H1 (cell line): Measurements from ENCODE around the gene APOBEC3F. TPM values are rescaled to one million over a fixed set of nuclear protein-coding genes. Genes with fewer than 3 reads are reported as not detected.
A peak's percentile ranks its signal among the peaks of the same experiment; 100 is the strongest.

Experiments used
- CTCF ChIA-PET: fragments of 300-600 bp; sonication (Branson Sonifier 250); formaldehyde crosslinking; loops from one replicate; lab custom pipeline; 2021; ENCODE audit not compliant: partially characterized antibody; lab: Charles Lee
- POLR2A ChIA-PET: fragments of 300-600 bp; sonication (Branson Sonifier 250); formaldehyde crosslinking; loops from one replicate; lab custom pipeline; 2021; ENCODE audit warnings: inconsistent platforms; ENCODE audit not compliant: partially characterized antibody; lab: Charles Lee
- DNase-seq, 2 experiments: peaks; one replicate each; pipeline versions ENCODE4 v3.0.0 to v3.0.0-alpha.2; 2010 to 2022; ENCODE audit warnings: low spot score in 2 of 2, low read depth in 1 of 2, mixed read lengths in 1 of 2
- FAIRE-seq: peaks from 2 replicates; lab custom pipeline; 2011; peaks lifted over from hg19 to GRCh38; lab: Jason Lieb, UNC
- H2AFZ ChIP-seq: 2 replicates; pipeline ENCODE4 v1.8.1; 2012; ENCODE audit warnings: low read length, inconsistent platforms
- H2AK5ac ChIP-seq: 2 replicates; pipeline ENCODE4 v1.6.1; 2013; ENCODE audit warnings: low read depth, low read length
- H2BK120ac ChIP-seq: replicated peaks from 2 replicates; pipeline ENCODE3; 2013; ENCODE audit warnings: low read depth, low read length, inconsistent platforms
- H2BK12ac ChIP-seq: 2 replicates; pipeline ENCODE4 v1.6.1; 2013; ENCODE audit warnings: low read depth, low read length
- H2BK15ac ChIP-seq: 2 replicates; pipeline ENCODE4 v1.6.1; 2013; ENCODE audit warnings: low read length
- H2BK20ac ChIP-seq: 2 replicates; pipeline ENCODE4 v1.6.1; 2013; ENCODE audit warnings: low read length
- H2BK5ac ChIP-seq: 2 replicates; pipeline ENCODE4 v1.6.1; 2013; ENCODE audit warnings: low read depth, low read length
- H3K14ac ChIP-seq: 2 replicates; pipeline ENCODE4 v1.6.1; 2013; ENCODE audit warnings: inconsistent platforms; ENCODE audit not compliant: insufficient read length
- H3K18ac ChIP-seq: 2 replicates; pipeline ENCODE4 v1.6.1; 2013; ENCODE audit warnings: low read length; ENCODE audit errors: extremely low read depth
- H3K23ac ChIP-seq: 2 replicates; pipeline ENCODE4 v1.6.1; 2013; ENCODE audit warnings: inconsistent platforms; ENCODE audit not compliant: insufficient read length
- H3K23me2 ChIP-seq: 2 replicates; pipeline ENCODE4 v1.6.1; 2013; ENCODE audit warnings: low read depth, low read length
- H3K27ac ChIP-seq: 2 replicates; pipeline ENCODE4 v1.6.1; 2011; ENCODE audit warnings: low read depth, low read length, inconsistent platforms
- H3K27me3 ChIP-seq, 4 experiments: replicated peaks in 1 of 4; 1 replicate in 1 of 4; 2 replicates in 3 of 4; pipeline versions ENCODE4 v1.6.1 to v1.8.1; 2011 to 2013; ENCODE audit warnings: low read length in 3 of 4, mild to moderate bottlenecking in 3 of 4, inconsistent platforms in 2 of 4, mixed read lengths in 2 of 4, moderate library complexity in 1 of 4; ENCODE audit not compliant: control insufficient read depth in 3 of 4, insufficient read depth in 3 of 4; ENCODE audit errors: extremely low read depth in 1 of 4
- H3K36me3 ChIP-seq, 4 experiments: 2 replicates each; pipeline versions ENCODE4 v1.6.1 to v1.8.1; 2011 to 2013; ENCODE audit warnings: mild to moderate bottlenecking in 4 of 4, low read length in 3 of 4, moderate library complexity in 2 of 4, control low read depth in 1 of 4, inconsistent platforms in 1 of 4; ENCODE audit not compliant: insufficient read depth in 4 of 4, control insufficient read depth in 2 of 4
- H3K4ac ChIP-seq: replicated peaks from 2 replicates; pipeline ENCODE3; 2013; ENCODE audit warnings: low read length, low read depth, mixed read lengths, inconsistent platforms; ENCODE audit not compliant: insufficient read length
- H3K4me1 ChIP-seq, 4 experiments: replicated peaks in 1 of 4; 1 replicate in 1 of 4; 2 replicates in 3 of 4; pipeline versions ENCODE4 v1.6.1 to v1.8.1; 2011 to 2013; ENCODE audit warnings: low read length in 3 of 4, inconsistent platforms in 2 of 4, mixed read lengths in 1 of 4; ENCODE audit not compliant: insufficient read depth in 4 of 4, control insufficient read depth in 3 of 4
- H3K4me2 ChIP-seq, 2 experiments: 2 replicates each; pipeline versions ENCODE4 v1.6.1 to v1.8.1; 2011 to 2013; ENCODE audit warnings: low read depth in 2 of 2, low read length in 2 of 2, control low read depth in 1 of 2, inconsistent platforms in 1 of 2, mild to moderate bottlenecking in 1 of 2; ENCODE audit not compliant: insufficient read depth in 1 of 2
- H3K4me3 ChIP-seq, 4 experiments: fragments of 200-600, 300-600 bp in 1 of 4; sonication (generic), shearing (Covaris generic), sonication (Bioruptor Twin) in 1 of 4; 2 replicates each; pipeline versions ENCODE4 v1.5.1 to v1.8.1; 2011 to 2016; ENCODE audit warnings: low read length in 4 of 4, low read depth in 3 of 4, control low read depth in 2 of 4, inconsistent platforms in 2 of 4, mild to moderate bottlenecking in 2 of 4, mixed read lengths in 1 of 4, moderate library complexity in 1 of 4; ENCODE audit not compliant: insufficient read depth in 2 of 4; ENCODE audit errors: extremely low read depth in 1 of 4
- H3K56ac ChIP-seq: replicated peaks from 2 replicates; pipeline ENCODE3; 2013; ENCODE audit warnings: low read depth, mild to moderate bottlenecking, mixed read lengths, low read length, inconsistent platforms; ENCODE audit not compliant: insufficient read length
- H3K79me1 ChIP-seq: 2 replicates; pipeline ENCODE4 v1.6.1; 2013; ENCODE audit warnings: low read depth, low read length, control low read depth
- H3K79me2 ChIP-seq, 2 experiments: 2 replicates each; pipeline versions ENCODE4 v1.6.1 to v1.8.1; 2012 to 2013; ENCODE audit warnings: low read length in 2 of 2, mild to moderate bottlenecking in 2 of 2, inconsistent platforms in 1 of 2; ENCODE audit not compliant: insufficient read depth in 2 of 2, control insufficient read depth in 1 of 2
- H3K9ac ChIP-seq, 4 experiments: replicated peaks in 1 of 4; 1 replicate in 1 of 4; 2 replicates in 3 of 4; pipeline versions ENCODE4 v1.6.1 to v1.8.1; 2011 to 2013; ENCODE audit warnings: low read depth in 3 of 4, low read length in 3 of 4, control low read depth in 2 of 4, mild to moderate bottlenecking in 2 of 4, moderate library complexity in 2 of 4, inconsistent platforms in 1 of 4; ENCODE audit errors: extremely low read depth in 1 of 4
- H3K9me3 ChIP-seq, 2 experiments: 2 replicates each; pipeline versions ENCODE4 v1.6.1 to v1.8.1; 2012 to 2013; ENCODE audit warnings: mild to moderate bottlenecking in 2 of 2, moderate library complexity in 2 of 2, control low read depth in 1 of 2, inconsistent platforms in 1 of 2, low read depth in 1 of 2, low read length in 1 of 2, mixed read lengths in 1 of 2; ENCODE audit not compliant: insufficient read depth in 2 of 2
- H4K20me1 ChIP-seq, 2 experiments: replicated peaks in 1 of 2; 2 replicates each; pipeline versions ENCODE3 to v1.8.1; 2011 to 2013; ENCODE audit warnings: inconsistent platforms in 2 of 2, low read length in 2 of 2, mild to moderate bottlenecking in 1 of 2; ENCODE audit not compliant: insufficient read depth in 2 of 2, control insufficient read depth in 1 of 2
- H4K5ac ChIP-seq: 2 replicates; pipeline ENCODE4 v1.6.1; 2013; ENCODE audit warnings: low read length, low read depth, mixed read lengths, inconsistent platforms; ENCODE audit not compliant: insufficient read length
- H4K8ac ChIP-seq: 2 replicates; pipeline ENCODE4 v1.8.0; 2013; ENCODE audit warnings: mild to moderate bottlenecking, moderate library complexity, low read length, inconsistent platforms; ENCODE audit not compliant: insufficient read depth; ENCODE audit errors: extremely low read depth
- H4K91ac ChIP-seq: replicated peaks from 2 replicates; pipeline ENCODE3; 2013; ENCODE audit warnings: low read length, mixed read lengths, inconsistent platforms; ENCODE audit not compliant: insufficient read length
- CBX8 ChIP-seq: fragments of 300-800, 300-1000 bp; sonication (generic); IDR thresholded peaks from 2 replicates; pipeline ENCODE4 v1.7.1; 2016; ENCODE audit warnings: low read depth, low read length, borderline replicate concordance
- KDM1A ChIP-seq: fragments of 200-600, 300-600 bp; sonication (generic); IDR thresholded peaks from 2 replicates; pipeline ENCODE4 v1.7.1; 2016; ENCODE audit warnings: mild to moderate bottlenecking, low read length, borderline replicate concordance
- NANOG ChIP-seq: IDR thresholded peaks from 2 replicates; pipeline ENCODE4 v1.6.1; 2011; ENCODE audit warnings: low read length, low read depth, mild to moderate bottlenecking, inconsistent platforms; ENCODE audit not compliant: insufficient read depth, poor library complexity, severe bottlenecking
- NRF1 ChIP-seq: IDR thresholded peaks from 2 replicates; pipeline ENCODE4 v1.6.1; 2011; ENCODE audit warnings: mild to moderate bottlenecking, low read depth, low read length, improper control_type of control experiment
- RNF2 ChIP-seq: fragments of 200-900, 300-1000 bp; sonication (generic); IDR thresholded peaks from 2 replicates; pipeline ENCODE4 v1.7.1; 2016; ENCODE audit warnings: borderline replicate concordance, low read depth, mild to moderate bottlenecking, antibody characterized with exemption, low read length; ENCODE audit not compliant: poor library complexity, severe bottlenecking; ENCODE audit errors: missing control alignments
- SP2 ChIP-seq: IDR thresholded peaks from 2 replicates; pipeline ENCODE4 v1.6.1; 2012; ENCODE audit warnings: mild to moderate bottlenecking, low read length, inconsistent platforms
- TBP ChIP-seq: IDR thresholded peaks from 2 replicates; pipeline ENCODE4 v1.6.1; 2011; ENCODE audit warnings: low read depth, low read length, improper control_type of control experiment
- YY1 ChIP-seq: IDR thresholded peaks from 2 replicates; pipeline ENCODE4 v1.6.1; 2011; ENCODE audit warnings: low read depth, mild to moderate bottlenecking, low read length
- WGBS, 2 experiments: shearing (Covaris generic) in 1 of 2; methylation state at CpG; one replicate each; pipeline versions ENCODE4 v1.1.6 to v1.1.7; 2013 to 2015; ENCODE audit warnings: low lambda C conversion rate in 2 of 2, mixed read lengths in 2 of 2, inconsistent platforms in 1 of 2, low coverage in 1 of 2, missing lambda C conversion rate in 1 of 2; ENCODE audit not compliant: insufficient replicate concordance in 2 of 2, insufficient coverage in 1 of 2, insufficient read length in 1 of 2; ENCODE audit errors: extremely low coverage in 1 of 2, missing lambda C conversion rate in 1 of 2; 5-methylcytosine and 5-hydroxymethylcytosine counted together
- polyA plus RNA-seq, 7 experiments: library from polyadenylated mRNA; depleted of rRNA in 3 of 7; stranded (reverse) in 5 of 7; unstranded in 2 of 7; fragments of >200 nt in 5 of 7; fragments of 200-250 nt in 2 of 7; gene quantifications; 1 replicate in 5 of 7; 2 replicates in 1 of 7; 4 replicates in 1 of 7; pipeline versions ENCODE4 v1.2.1 to v1.2.3, GENCODE V29; 2011 to 2013; ENCODE audit warnings: missing spikeins in 2 of 7, mixed read lengths in 2 of 7
- total RNA-seq: library from RNA; stranded (reverse); fragmentation: NEBNext Ultra II Directional; extraction: Animal tissue kit (Norgen Biotek cat#: 25700); gene quantifications from 2 replicates; pipeline ENCODE4 v1.2.1, GENCODE V29; 2021

Gene APOBEC3F
- total and polyA plus RNA-seq, 2 of the 8 experiments (the other 6 are each of a cell fraction or from before 2014, with no cell fraction given), result 4.0 to 7.3 TPM

GRCh38 chr22:38996105-38996504 is 44.6 kb upstream of the APOBEC3F start:
- no peaks in the 10 kb centered on the region; a peak in 1 of 7 replicates for H3K27me3 ChIP-seq
- H3K23me2 ChIP-seq, result no peaks in the 10 kb centered on the region; the same call in 1 of the 2 replicates
- H2BK15ac ChIP-seq, result no peak overlapping the region
- no peak overlapping the region for H2BK120ac ChIP-seq
- no peak overlapping the region for H2AK5ac ChIP-seq
- no peak overlapping the region for H2BK5ac ChIP-seq
- FAIRE-seq (no peak), DNase-seq (no peak)
- no peak overlapping the region for H4K8ac ChIP-seq
- no peak overlapping the region for H3K56ac ChIP-seq
- H3K4me3 ChIP-seq, result no peak overlapping the region
- H2BK12ac ChIP-seq, result no peak overlapping the region
- peak overlapping the region; percentile 15 for H4K91ac ChIP-seq
- 98% methylated on average over 6 of the region's 6 CpGs; no CpG with 5 or more reads in 1 of the 2 experiments for WGBS, 2 experiments
- H2BK20ac ChIP-seq, result no peak overlapping the region
- CTCF ChIA-PET, result interaction anchor here (0.7 to 3.0 kb wide), 4 partner anchors 11 to 254 kb away, joined by 3 to 14 read pairs (median 4); no protein-coding TSS in a partner anchor
- POLR2A ChIA-PET, result no interaction called here
- H4K5ac ChIP-seq, result no peak overlapping the region
- H4K20me1 ChIP-seq, result no peaks in the 10 kb centered on the region
- no peak overlapping the region for H3K23ac ChIP-seq
- H3K79me1 ChIP-seq, result no peaks in the 10 kb centered on the region
- no peak overlapping the region for H2AFZ ChIP-seq
- no peak overlapping the region for H3K14ac ChIP-seq
- H3K27ac ChIP-seq, result no peak overlapping the region
- H3K4me2 ChIP-seq, result no peak overlapping the region
- no peak overlapping the region for H3K9ac ChIP-seq
- no peak overlapping the region for H3K18ac ChIP-seq
- no peaks in the 10 kb centered on the region for H3K9me3 ChIP-seq
- peaks cover 3 to 19% (median 4%) of the 10 kb centered on the region in 4 experiments; a peak in 6 of 7 replicates for H3K4me1 ChIP-seq
- no peaks in the 10 kb centered on the region for H3K79me2 ChIP-seq
- H3K36me3 ChIP-seq, result no peaks in the 10 kb centered on the region
- H3K4ac ChIP-seq, result peak overlapping the region; percentile 27
- TF ChIP-seq NRF1, result no peak
- TF ChIP-seq SP2, result no peak
- TF ChIP-seq NANOG, result no peak
- TF ChIP-seq YY1, result no peak
- TF ChIP-seq CBX8, result no peak
- TF ChIP-seq RNF2, result no peak
- no peak for TF ChIP-seq TBP
- TF ChIP-seq KDM1A, result no peak
